NCI-H226 (cell line): ENCODE results near the gene TIMELESS.
"Not testable (repeated sequence)": the region's sequence is repeated elsewhere in the genome, so short reads cannot be mapped to it uniquely, and the experiment has no call there.

Source experiments
- DNase-seq: peaks from one replicate; pipeline ENCODE4 v3.0.0-alpha.2; 2015

TIMELESS gene

GRCh38 chr12:56448860-56449621 lies at the start of gene TIMELESS:
TIMELESS (minus strand) TSS chr12:56449426; CDS start chr12:56434170, 15,256 bp downstream.
- peak; percentile 93 for DNase-seq

GRCh38 chr12:56498126-56498902 lies 49.1 kb upstream of the TIMELESS start:
- not testable (repeated sequence) for DNase-seq

GRCh38 chr12:56496704-56497103 lies 47.5 kb upstream of the TIMELESS start:
- not testable (repeated sequence) for DNase-seq

- DNase-seq = not testable (repeated sequence)
Measured at GRCh38 chr12:56494481-56494880, 45.3 kb upstream of the TIMELESS start.

- DNase-seq = not testable (repeated sequence)
Measured at GRCh38 chr12:56494106-56494415, 44.8 kb upstream of the TIMELESS start.

GRCh38 chr12:56493409-56494105 lies 44.3 kb upstream of the TIMELESS start:
- DNase-seq = not testable (repeated sequence)

GRCh38 chr12:56490360-56490759 lies 41.1 kb upstream of the TIMELESS start:
- no peak for DNase-seq

GRCh38 chr12:56488041-56488955 lies 39.1 kb upstream of the TIMELESS start, which contains the start of gene GLS2:
GLS2 (minus strand) TSS chr12:56488161; CDS start chr12:56488118, 43 bp downstream.
- DNase-seq = peak; percentile 55

- DNase-seq = no peak
Measured at GRCh38 chr12:56487448-56488040, 38.3 kb upstream of the TIMELESS start.

- DNase-seq = no peak
Measured at GRCh38 chr12:56486694-56487093, 37.5 kb upstream of the TIMELESS start.

GRCh38 chr12:56484566-56484965 lies 35.3 kb upstream of the TIMELESS start:
- DNase-seq = no peak

GRCh38 chr12:56479625-56480024 lies 30.4 kb upstream of the TIMELESS start:
- DNase-seq = no peak

GRCh38 chr12:56477521-56478225 lies 28.4 kb upstream of the TIMELESS start:
- DNase-seq = no peak

GRCh38 chr12:56476972-56477432 lies 27.8 kb upstream of the TIMELESS start:
- no peak for DNase-seq

- peak; percentile 54 for DNase-seq
Measured at GRCh38 chr12:56476143-56476542, 26.9 kb upstream of the TIMELESS start.

GRCh38 chr12:56474389-56474788 lies 25.2 kb upstream of the TIMELESS start:
- no peak for DNase-seq

- DNase-seq = no peak
Measured at GRCh38 chr12:56469007-56469930, 20.0 kb upstream of the TIMELESS start.

GRCh38 chr12:56468216-56469006 lies 19.2 kb upstream of the TIMELESS start, which contains the start of gene SPRYD4:
SPRYD4 (plus strand) TSS chr12:56468578; CDS start chr12:56468592, 14 bp downstream.
- peak; percentile 94 for DNase-seq

GRCh38 chr12:56462565-56462964 lies 13.3 kb upstream of the TIMELESS start:
- no peak for DNase-seq
